Measurements from ENCODE around the gene TSPAN18.
A peak's percentile ranks its signal among the peaks of the same experiment; 100 is the strongest.

TSPAN18 gene

DNA sequence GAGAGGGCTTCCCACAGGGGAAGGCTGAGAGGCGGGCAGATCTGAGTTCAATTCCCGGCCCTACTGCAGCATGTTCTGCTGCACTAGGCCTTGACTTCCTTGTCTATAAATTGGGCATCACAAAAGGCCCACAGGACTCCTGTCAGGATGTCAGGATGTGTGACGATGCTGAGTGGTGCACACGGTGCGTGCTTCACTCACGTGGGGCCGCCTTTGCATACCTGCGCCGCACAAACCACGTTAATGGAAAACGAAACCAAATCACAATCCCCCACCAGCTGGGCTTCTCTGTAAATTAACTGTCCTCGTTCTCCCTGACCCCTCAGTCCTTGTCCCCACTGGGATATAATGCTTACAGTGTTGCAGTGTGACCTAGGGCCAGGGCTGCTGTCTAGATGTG lies 32.3 kb upstream of the TSPAN18 start:
- no peaks in the 10 kb centered on the region for H3K36me3 ChIP-seq (ENCODE audit: insufficient read depth, low read length)
- no peaks in the 10 kb centered on the region for H3K9me3 ChIP-seq (ENCODE audit: low read length)
- no peak overlapping the region for H2AFZ ChIP-seq (ENCODE audit: low read length)
- no peak for TF ChIP-seq EZH2 (IDR thresholded peaks at IDR 0.05; ENCODE audit: borderline replicate concordance, low read length)
- TF ChIP-seq, protein P1, sequence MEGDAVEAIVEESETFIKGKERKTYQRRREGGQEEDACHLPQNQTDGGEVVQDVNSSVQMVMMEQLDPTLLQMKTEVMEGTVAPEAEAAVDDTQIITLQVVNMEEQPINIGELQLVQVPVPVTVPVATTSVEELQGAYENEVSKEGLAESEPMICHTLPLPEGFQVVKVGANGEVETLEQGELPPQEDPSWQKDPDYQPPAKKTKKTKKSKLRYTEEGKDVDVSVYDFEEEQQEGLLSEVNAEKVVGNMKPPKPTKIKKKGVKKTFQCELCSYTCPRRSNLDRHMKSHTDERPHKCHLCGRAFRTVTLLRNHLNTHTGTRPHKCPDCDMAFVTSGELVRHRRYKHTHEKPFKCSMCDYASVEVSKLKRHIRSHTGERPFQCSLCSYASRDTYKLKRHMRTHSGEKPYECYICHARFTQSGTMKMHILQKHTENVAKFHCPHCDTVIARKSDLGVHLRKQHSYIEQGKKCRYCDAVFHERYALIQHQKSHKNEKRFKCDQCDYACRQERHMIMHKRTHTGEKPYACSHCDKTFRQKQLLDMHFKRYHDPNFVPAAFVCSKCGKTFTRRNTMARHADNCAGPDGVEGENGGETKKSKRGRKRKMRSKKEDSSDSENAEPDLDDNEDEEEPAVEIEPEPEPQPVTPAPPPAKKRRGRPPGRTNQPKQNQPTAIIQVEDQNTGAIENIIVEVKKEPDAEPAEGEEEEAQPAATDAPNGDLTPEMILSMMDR (IDR thresholded peaks at IDR 0.05; ENCODE audit: low read length) = no peak
- H4K20me1 ChIP-seq (ENCODE audit: insufficient read depth, low read length) = no peaks in the 10 kb centered on the region
- H3K4me1 ChIP-seq (ENCODE audit: insufficient read depth, low read length, severe bottlenecking) = peaks cover 8% of the 10 kb centered on the region
- no peaks in the 10 kb centered on the region for H3F3A ChIP-seq (ENCODE audit: insufficient read depth, low read length)
- no peak overlapping the region for H3K27ac ChIP-seq (ENCODE audit: low read depth, low read length, poor library complexity, severe bottlenecking)
- H3K4me3 ChIP-seq (ENCODE audit: low read depth, low read length, poor library complexity, severe bottlenecking) = peak overlapping the region; percentile 19
- H3K9me2 ChIP-seq (ENCODE audit: low read depth, low read length) = no peaks in the 10 kb centered on the region
- peak overlapping the region; percentile 23; the same call in 1 of the 2 replicates for H3K4me2 ChIP-seq (ENCODE audit: low read length)
- no peaks in the 10 kb centered on the region for H3K27me3 ChIP-seq (ENCODE audit: insufficient read depth, low read length)
- no peaks in the 10 kb centered on the region for H3K79me2 ChIP-seq (ENCODE audit: insufficient read depth, low read length)
- no peak overlapping the region for H3K9ac ChIP-seq (ENCODE audit: low read length)

GRCh38 chr11:44695169-44695833 lies 31.5 kb upstream of the TSPAN18 start:
- no peaks in the 10 kb centered on the region for H3K36me3 ChIP-seq (ENCODE audit: insufficient read depth, low read length)
- no peaks in the 10 kb centered on the region for H3K27me3 ChIP-seq (ENCODE audit: insufficient read depth, low read length)
- H3K27ac ChIP-seq (ENCODE audit: low read depth, low read length, poor library complexity, severe bottlenecking) = no peak overlapping the region
- no peaks in the 10 kb centered on the region for H3K9me3 ChIP-seq (ENCODE audit: low read length)
- no peaks in the 10 kb centered on the region for H3F3A ChIP-seq (ENCODE audit: insufficient read depth, low read length)
- peaks cover 8% of the 10 kb centered on the region for H3K4me1 ChIP-seq (ENCODE audit: insufficient read depth, low read length, severe bottlenecking)
- H3K9ac ChIP-seq (ENCODE audit: low read length) = no peak overlapping the region
- no peaks in the 10 kb centered on the region for H3K79me2 ChIP-seq (ENCODE audit: insufficient read depth, low read length)
- no peaks in the 10 kb centered on the region for H4K20me1 ChIP-seq (ENCODE audit: insufficient read depth, low read length)
- H2AFZ ChIP-seq (ENCODE audit: low read length) = no peak overlapping the region
- H3K4me3 ChIP-seq (ENCODE audit: low read depth, low read length, poor library complexity, severe bottlenecking) = no peak overlapping the region
- TF ChIP-seq EZH2 (IDR thresholded peaks at IDR 0.05; ENCODE audit: borderline replicate concordance, low read length) = no peak
- TF ChIP-seq, protein P1 (IDR thresholded peaks at IDR 0.05; ENCODE audit: low read length) = no peak
- H3K9me2 ChIP-seq (ENCODE audit: low read depth, low read length) = no peaks in the 10 kb centered on the region
- H3K4me2 ChIP-seq (ENCODE audit: low read length) = no peak overlapping the region

DNA sequence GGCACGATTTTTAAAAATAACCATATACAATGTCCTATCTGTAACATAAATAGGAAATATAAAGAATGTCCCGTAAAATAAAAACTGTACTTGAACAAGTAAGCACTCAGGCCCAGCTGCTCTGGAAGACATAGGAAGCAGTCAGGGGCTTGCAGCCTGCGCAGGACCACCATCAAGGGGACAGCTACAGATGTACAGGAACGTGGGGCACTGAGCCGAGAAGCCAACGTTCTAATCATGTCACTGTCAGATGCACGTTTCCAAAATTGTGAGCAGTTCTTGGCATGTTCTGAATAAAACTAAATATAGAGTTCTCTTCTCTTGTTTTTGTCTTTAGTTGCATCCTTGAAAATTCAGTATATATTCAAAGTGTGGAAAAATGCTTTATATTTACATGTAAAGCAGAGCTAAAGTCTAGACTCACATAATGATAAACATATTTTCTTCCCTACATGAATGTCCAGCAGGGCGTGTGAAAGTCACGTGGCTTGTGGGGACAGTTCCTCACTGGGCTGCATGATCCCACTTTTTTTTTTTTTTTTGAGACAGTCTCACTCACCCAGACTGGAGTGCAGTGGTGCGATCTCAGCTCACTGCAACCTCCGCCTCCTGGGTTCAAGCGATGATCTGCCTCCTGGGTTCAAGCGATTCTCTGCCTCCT lies 28.4 kb upstream of the TSPAN18 start:
- Histone ChIP-seq H3K4me2 (ENCODE audit: low read length) (no peak overlapping the region), H3K9me2 (ENCODE audit: low read depth, low read length) (no peaks in the 10 kb centered on the region), H3K4me3 (ENCODE audit: low read depth, low read length, poor library complexity, severe bottlenecking) (no peak overlapping the region), H3K27ac (ENCODE audit: low read depth, low read length, poor library complexity, severe bottlenecking) (no peak overlapping the region), H3K4me1 (ENCODE audit: insufficient read depth, low read length, severe bottlenecking) (peaks cover 8% of the 10 kb centered on the region), H4K20me1 (ENCODE audit: insufficient read depth, low read length) (no peaks in the 10 kb centered on the region), H3K9ac (ENCODE audit: low read length) (no peak overlapping the region), H3F3A (ENCODE audit: insufficient read depth, low read length) (no peaks in the 10 kb centered on the region), H2AFZ (ENCODE audit: low read length) (no peak overlapping the region), H3K9me3 (ENCODE audit: low read length) (no peaks in the 10 kb centered on the region), H3K27me3 (ENCODE audit: insufficient read depth, low read length) (no peaks in the 10 kb centered on the region), H3K36me3 (ENCODE audit: insufficient read depth, low read length) (no peaks in the 10 kb centered on the region), H3K79me2 (ENCODE audit: insufficient read depth, low read length) (no peaks in the 10 kb centered on the region)
- TF ChIP-seq EZH2 (IDR thresholded peaks at IDR 0.05; ENCODE audit: borderline replicate concordance, low read length) = no peak
- TF ChIP-seq, protein P1 (IDR thresholded peaks at IDR 0.05; ENCODE audit: low read length) = no peak

All from OCI-LY1 (cell line).